K562 (cell line): Measurements from ENCODE around the gene TLCD1. TPM values are rescaled to one million over a fixed set of nuclear protein-coding genes. Genes with fewer than 3 reads are reported as not detected.

Source experiments
- CBFB ChIP-seq: sonication (generic); formaldehyde crosslinking; IDR thresholded peaks from 2 replicates; pipeline ENCODE4 v1.4.0; 2020; ENCODE audit warnings: mild to moderate bottlenecking, missing genetic modification reagents
- CCAR2 ChIP-seq: fragments of 200-400 bp; formaldehyde crosslinking; IDR thresholded peaks from 2 replicates; pipeline ENCODE4 v1.6.1; 2017; ENCODE audit warnings: mild to moderate bottlenecking, low read depth, low read length
- COPS2 ChIP-seq: fragments of 450-650 bp; conservative IDR thresholded peaks from 2 replicates; pipeline ENCODE4 v1.6.1; 2016; ENCODE audit warnings: mild to moderate bottlenecking, moderate library complexity
- ELF1 ChIP-seq: fragments of 200-800 bp; sonication (Bioruptor generic); IDR thresholded peaks from 2 replicates; pipeline ENCODE4 v1.6.1; 2016; ENCODE audit warnings: missing genetic modification characterization, missing compliant biosample characterization
- GATAD2B ChIP-seq: fragments of 450-650 bp; IDR thresholded peaks from 2 replicates; pipeline ENCODE4 v1.6.1; 2017; ENCODE audit warnings: mild to moderate bottlenecking, borderline replicate concordance
- HNRNPL ChIP-seq: fragments of 200-400 bp; formaldehyde crosslinking; IDR thresholded peaks from 2 replicates; pipeline ENCODE4 v1.6.1; 2017; ENCODE audit warnings: low read depth, mild to moderate bottlenecking, low read length
- ID3 ChIP-seq, 2 experiments: fragments of 250-450 bp in 1 of 2; fragments of 450-650 bp in 1 of 2; sonication (Bioruptor Pico) in 1 of 2; IDR thresholded peaks; 2 replicates each; pipeline versions ENCODE4 v1.6.1 to v1.8.0; 2016 to 2021; ENCODE audit warnings: mild to moderate bottlenecking in 2 of 2, moderate library complexity in 2 of 2, missing compliant biosample characterization in 1 of 2, missing genetic modification characterization in 1 of 2
- KLF13 ChIP-seq: fragments of 450-650 bp; IDR thresholded peaks from 2 replicates; pipeline ENCODE4 v1.6.1; 2016; ENCODE audit warnings: missing genetic modification characterization, low read depth, mild to moderate bottlenecking, missing compliant biosample characterization, moderate library complexity, borderline replicate concordance
- MBD2 ChIP-seq: sonication (generic); IDR thresholded peaks from 2 replicates; pipeline ENCODE4 v1.6.1; 2016; ENCODE audit warnings: low read depth, borderline replicate concordance
- MTA1 ChIP-seq: fragments of 450-650 bp; IDR thresholded peaks from 2 replicates; pipeline ENCODE4 v1.6.1; 2017; ENCODE audit warnings: borderline replicate concordance
- MTA3 ChIP-seq: fragments of 450-650 bp; formaldehyde crosslinking; IDR thresholded peaks from 2 replicates; pipeline ENCODE4 v1.6.1; 2017; ENCODE audit warnings: mild to moderate bottlenecking, borderline replicate concordance
- NUFIP1 ChIP-seq: fragments of 450-650 bp; IDR thresholded peaks from 2 replicates; pipeline ENCODE4 v1.6.1; 2018; ENCODE audit not compliant: partially characterized antibody
- PHTF2 ChIP-seq: fragments of 250-450 bp; sonication (Bioruptor Pico); IDR thresholded peaks from 2 replicates; pipeline ENCODE4 v1.5.0; 2021; ENCODE audit warnings: mild to moderate bottlenecking
- PRPF4 ChIP-seq: fragments of 200-400 bp; formaldehyde crosslinking; IDR thresholded peaks from one replicate; pipeline ENCODE4 v1.6.1; 2017; ENCODE audit warnings: low read length, low read depth, mild to moderate bottlenecking; ENCODE audit not compliant: insufficient read depth, poor library complexity, severe bottlenecking
- PTRF ChIP-seq: fragments of 450-650 bp; IDR thresholded peaks from 2 replicates; pipeline ENCODE4 v1.6.1; 2016; ENCODE audit warnings: mild to moderate bottlenecking, missing genetic modification characterization, missing compliant biosample characterization
- PURB ChIP-seq: sonication (generic); formaldehyde crosslinking; IDR thresholded peaks from 2 replicates; pipeline ENCODE4 v1.9.0; 2021; ENCODE audit warnings: low read depth, mild to moderate bottlenecking, missing genetic modification reagents
- SAFB2 ChIP-seq: fragments of 200-400 bp; formaldehyde crosslinking; IDR thresholded peaks from 2 replicates; pipeline ENCODE4 v1.6.1; 2018; ENCODE audit warnings: borderline replicate concordance, low read length, low read depth, moderate library complexity; ENCODE audit not compliant: severe bottlenecking
- SMARCA4 ChIP-seq: fragments of 450-650 bp; IDR thresholded peaks from 2 replicates; pipeline ENCODE4 v1.6.1; 2016
- SP1 ChIP-seq: sonication (generic); formaldehyde crosslinking; IDR thresholded peaks from 2 replicates; pipeline ENCODE4 v1.8.1; 2022; ENCODE audit warnings: mild to moderate bottlenecking, missing genetic modification reagents
- SPI1 ChIP-seq: IDR thresholded peaks from 2 replicates; pipeline ENCODE4 v1.6.1; 2011; ENCODE audit warnings: low read depth, low read length, control low read depth, borderline replicate concordance
- TBL1XR1 ChIP-seq, 2 experiments: IDR thresholded peaks; 2 replicates each; pipeline ENCODE4 v1.6.1; 2012; ENCODE audit warnings: improper control_type of control experiment in 2 of 2, low read length in 2 of 2, mild to moderate bottlenecking in 1 of 2
- TEAD1 ChIP-seq, 2 experiments: fragments of 450-650 bp in 1 of 2; sonication (generic) in 1 of 2; formaldehyde crosslinking; IDR thresholded peaks; 2 replicates each; pipeline versions ENCODE4 v1.4.0 to v1.8.0; 2020 to 2022; ENCODE audit warnings: mild to moderate bottlenecking in 2 of 2, missing genetic modification reagents in 1 of 2
- ZEB2 ChIP-seq: fragments of 450-650 bp; IDR thresholded peaks from 2 replicates; pipeline ENCODE4 v1.6.1; 2016
- ZNF41 ChIP-seq: fragments of 250-450 bp; sonication (Bioruptor Pico); conservative IDR thresholded peaks from 2 replicates; pipeline ENCODE4 v1.4.0; 2020; ENCODE audit warnings: mild to moderate bottlenecking
- ZNF699 ChIP-seq: fragments of 250-450 bp; sonication (Bioruptor Pico); IDR thresholded peaks from 2 replicates; pipeline ENCODE4 v1.8.0; 2021; ENCODE audit warnings: mild to moderate bottlenecking, moderate library complexity; ENCODE audit not compliant: insufficient replicate concordance
- ZNF740 ChIP-seq, 3 experiments: fragments of 200-800 bp in 1 of 3; sonication (Bioruptor generic) in 1 of 3; sonication (generic) in 1 of 3; formaldehyde crosslinking in 1 of 3; IDR thresholded peaks; 2 replicates each; pipeline versions ENCODE4 v1.6.1 to v1.8.0; 2016 to 2022; ENCODE audit warnings: mild to moderate bottlenecking in 2 of 3, missing compliant biosample characterization in 2 of 3, missing genetic modification characterization in 2 of 3, missing genetic modification reagents in 1 of 3
- polyA plus RNA-seq, 8 experiments: library from polyadenylated mRNA; depleted of rRNA in 4 of 8; stranded (reverse) in 5 of 8; unstranded in 3 of 8; fragments of >200 nt; fragmentation: Nextera tagmentation in 2 of 8; fragmentation: Illumina TruSeq in 1 of 8; extraction: Ambion mirVana in 2 of 8; extraction: Trizol in 1 of 8; gene quantifications; 2 replicates each; pipeline versions ENCODE4 v1.2.1 to v1.2.3, GENCODE V29; 2011 to 2014; ENCODE audit warnings: inconsistent platforms in 1 of 8, missing spikeins in 1 of 8
- total RNA-seq, 7 experiments: library from RNA; depleted of rRNA in 6 of 7; stranded (reverse); fragments of >200 nt in 6 of 7; fragmentation: Illumina TruSeq in 2 of 7; extraction: Trizol in 2 of 7; gene quantifications; 2 replicates each; pipeline versions ENCODE4 v1.2.1 to v1.2.3, GENCODE V29; 2011 to 2021; ENCODE audit warnings: low replicate concordance in 1 of 7

TLCD1 gene
- total and polyA plus RNA-seq, 9 of the 15 experiments (the other 6 are each of a cell fraction or from before 2014, with no cell fraction given): 6.8 to 37.7 (median 21.7) TPM

- TF ChIP-seq ID3 (CRISPR knock-in tag; IDR thresholded peaks at IDR 0.05) (no peak), ID3 (tag; IDR thresholded peaks at IDR 0.05) (no peak), SAFB2 (no peak), ZNF740 (CRISPR knock-in tag; IDR thresholded peaks at IDR 0.05) (no peak), ZNF740 (tag; IDR thresholded peaks at IDR 0.05) (no peak), ZNF699 (CRISPR knock-in tag) (no peak), GATAD2B (no peak), PURB (CRISPR knock-in tag) (no peak), HNRNPL (no peak), ZNF41 (no peak), PRPF4 (no peak), ZEB2 (no peak), TBL1XR1 (IDR thresholded peaks at IDR 0.05; ENCODE audit: low read length in 2 of 2) (peak; percentile 24 to 29; a peak in 1 of 4 replicates), SP1 (CRISPR knock-in tag) (peak; percentile 78; the same call in 1 of the 2 replicates), PTRF (no peak), CCAR2 (no peak; the same call in 1 of the 2 replicates), NUFIP1 (no peak), SPI1 (no peak), SMARCA4 (no peak), KLF13 (tag) (0 out of 2 replicates have a peak, but pooled peaks have one; percentile 39), MBD2 (no peak), TEAD1 (CRISPR knock-in tag; IDR thresholded peaks at IDR 0.05) (peak; percentile 40 to 85; a peak in 2 of 4 replicates), CBFB (CRISPR knock-in tag) (no peak), COPS2 (no peak), MTA1 (no peak), MTA3 (peak; percentile 81), PHTF2 (CRISPR knock-in tag) (no peak), ELF1 (tag) (no peak)
Observed at GRCh38 chr17:28750178-28751047, 24.4 kb upstream of the TLCD1 start (continued).
